ENCODE results near the gene TH. TPM values are rescaled to one million over a fixed set of nuclear protein-coding genes. Genes with fewer than 3 reads are reported as not detected.

Gene TH
- total RNA-seq, 2 donors from 2014 or later = not detected

GRCh38 chr11:2207773-2208621 lies 36.4 kb upstream of the TH start:
- Histone ChIP-seq H3K9me3 (no peaks in the 10 kb centered on the region), H3K27ac (no peak overlapping the region), H3K4me3 (no peak overlapping the region), H3K27me3 (replicated peaks; ENCODE audit: insufficient read depth) (no peaks in the 10 kb centered on the region), H3K36me3 (no peaks in the 10 kb centered on the region), H3K4me1 (ENCODE audit: control insufficient read depth in 1 of 2, low read depth in 2 of 2) (no peaks in the 10 kb centered on the region)
- TF ChIP-seq CTCF (IDR thresholded peaks at IDR 0.05) = no peak
- DNase-seq (ENCODE audit: low spot score) (no peak), ATAC-seq (ENCODE audit: insufficient number of reproducible peaks, low FRiP score, low read depth) (no peak)

DNA sequence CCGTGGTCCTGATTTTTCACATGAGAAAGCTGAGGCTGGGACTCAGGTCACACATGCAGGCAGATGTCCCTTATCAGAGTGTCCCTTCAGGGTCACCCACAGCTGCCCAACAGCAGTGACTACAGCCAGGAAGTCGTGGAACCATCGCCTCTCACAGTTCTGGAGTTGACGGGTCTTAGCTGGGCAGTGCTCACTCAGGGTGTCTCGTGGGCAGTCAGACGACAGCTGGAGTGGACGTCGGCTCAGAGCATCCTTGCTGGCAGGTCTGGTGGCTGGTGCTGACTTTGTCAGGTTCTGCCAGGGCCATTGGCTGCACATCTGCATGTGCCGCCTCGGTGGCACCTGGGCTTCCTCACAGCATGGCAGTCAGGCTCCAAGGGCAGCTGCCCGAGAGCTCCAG lies 35.6 kb upstream of the TH start:
- H3K36me3 ChIP-seq = no peaks in the 10 kb centered on the region
- H3K9me3 ChIP-seq = no peaks in the 10 kb centered on the region
- no peak overlapping the region for H3K4me3 ChIP-seq
- no peaks in the 10 kb centered on the region for H3K4me1 ChIP-seq (ENCODE audit: control insufficient read depth in 1 of 2, low read depth in 2 of 2)
- ATAC-seq (ENCODE audit: insufficient number of reproducible peaks, low FRiP score, low read depth) = no peak
- TF ChIP-seq CTCF (IDR thresholded peaks at IDR 0.05) = no peak
- H3K27ac ChIP-seq = no peak overlapping the region
- H3K27me3 ChIP-seq (replicated peaks; ENCODE audit: insufficient read depth) = no peaks in the 10 kb centered on the region
- DNase-seq (ENCODE audit: low spot score) = no peak

DNA sequence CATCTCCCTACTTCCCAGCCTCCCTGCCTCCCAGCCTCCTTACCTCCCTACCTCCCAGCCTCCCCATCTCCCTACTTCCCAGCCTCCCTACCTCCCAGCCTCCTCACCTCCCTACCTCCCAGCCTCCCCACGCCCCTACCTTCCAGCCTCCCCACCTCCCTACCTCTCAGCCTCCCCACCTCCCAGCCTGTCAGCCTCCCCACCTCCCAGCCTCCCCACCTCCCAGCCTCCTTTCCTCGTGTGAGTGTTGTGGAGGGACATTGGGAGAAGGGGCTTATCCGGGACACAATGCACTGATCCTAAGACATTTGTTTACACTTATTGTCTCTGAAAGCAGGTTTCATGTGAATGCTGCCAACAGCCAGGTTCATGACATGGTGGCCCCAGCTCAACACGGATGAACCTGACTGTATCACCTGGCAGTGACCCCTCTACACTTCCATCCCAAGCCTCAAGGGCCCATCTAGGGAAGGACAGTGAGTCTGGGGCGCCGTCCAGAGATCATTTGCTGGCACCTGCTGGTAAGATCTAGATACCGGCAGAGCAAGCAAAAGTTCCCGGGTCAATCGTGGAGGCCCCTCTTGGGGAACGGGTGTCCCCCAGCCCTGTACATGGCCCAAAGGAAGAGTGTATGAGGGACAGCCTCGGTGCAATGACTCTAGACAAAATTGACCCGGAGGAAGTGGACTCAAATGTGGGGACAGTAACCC lies 34.5 kb upstream of the TH start:
- DNase-seq (ENCODE audit: low spot score) = no peak
- TF ChIP-seq CTCF (IDR thresholded peaks at IDR 0.05) = no peak
- no peaks in the 10 kb centered on the region for H3K27me3 ChIP-seq (replicated peaks; ENCODE audit: insufficient read depth)

GRCh38 chr11:2205214-2205720 lies 33.7 kb upstream of the TH start:
- no peak overlapping the region for H3K27ac ChIP-seq
- no peaks in the 10 kb centered on the region for H3K4me1 ChIP-seq (ENCODE audit: control insufficient read depth in 1 of 2, low read depth in 2 of 2)
- no peak for TF ChIP-seq CTCF (IDR thresholded peaks at IDR 0.05)
- no peaks in the 10 kb centered on the region for H3K36me3 ChIP-seq
- H3K27me3 ChIP-seq (replicated peaks; ENCODE audit: insufficient read depth) = no peaks in the 10 kb centered on the region
- H3K9me3 ChIP-seq = no peaks in the 10 kb centered on the region
- ATAC-seq (ENCODE audit: insufficient number of reproducible peaks, low FRiP score, low read depth) = no peak
- no peak overlapping the region for H3K4me3 ChIP-seq
- no peak for DNase-seq (ENCODE audit: low spot score)

More for the DNA sequence above, 34.5 kb upstream of the TH start:
- no peak for ATAC-seq (ENCODE audit: insufficient number of reproducible peaks, low FRiP score, low read depth)
- no peaks in the 10 kb centered on the region for H3K9me3 ChIP-seq
- H3K27ac ChIP-seq = no peak overlapping the region
- no peak overlapping the region for H3K4me3 ChIP-seq
- H3K36me3 ChIP-seq = no peaks in the 10 kb centered on the region
- no peaks in the 10 kb centered on the region for H3K4me1 ChIP-seq (ENCODE audit: control insufficient read depth in 1 of 2, low read depth in 2 of 2)

Measured in thoracic aorta (tissue), 2 donors.